GM12878 (cell line): ENCODE results near the gene LPCAT3. TPM values are rescaled to one million over a fixed set of nuclear protein-coding genes. Genes with fewer than 3 reads are reported as not detected.

Experiments used
- ATAC-seq: fragments of 200-7000 bp; cut with Tn5 transposase; 3 replicates; pipeline ENCODE4 v1.9.1; 2020; ENCODE audit warnings: mild to moderate bottlenecking, moderate library complexity
- BruUV-seq: library from RNA; stranded (reverse); fragments of 400-500 nt; replicated peaks from 2 replicates; lab custom pipeline; 2021; lab: Mats Ljungman, UMichigan
- CTCF ChIA-PET: fragments of 300-600 bp; sonication (Branson Sonifier 250); formaldehyde crosslinking; extraction: SDS; loops from one replicate; lab custom pipeline; 2021; ENCODE audit warnings: inconsistent platforms; lab: Yijun Ruan, JAX
- POLR2A ChIA-PET: fragments of 350-600 bp; formaldehyde crosslinking; extraction: SDS; loops from one replicate; lab custom pipeline; 2021; ENCODE audit warnings: inconsistent platforms; lab: Charles Lee
- RAD21 ChIA-PET: fragments of 300-600 bp; sonication (Branson Sonifier 250); formaldehyde crosslinking; loops from one replicate; lab custom pipeline; 2023; ENCODE audit warnings: antibody characterized with exemption; ENCODE audit not compliant: unreplicated experiment; lab: Charles Lee
- SMC1A ChIA-PET: fragments of 300-600 bp; sonication (Branson Sonifier 250); formaldehyde crosslinking; loops from one replicate; lab custom pipeline; 2023; ENCODE audit not compliant: unreplicated experiment, uncharacterized antibody; lab: Charles Lee
- DNase-seq: peaks from one replicate; pipeline ENCODE4 v3.0.0-alpha.2; 2011; ENCODE audit warnings: low read depth, low spot score
- FAIRE-seq: peaks from 3 replicates; lab custom pipeline; 2011; peaks lifted over from hg19 to GRCh38; lab: Jason Lieb, UNC
- H2AFZ ChIP-seq: 2 replicates; pipeline ENCODE4 v1.6.0; 2011; ENCODE audit warnings: low read depth, low read length, control low read depth; ENCODE audit not compliant: control insufficient read depth
- H3K27ac ChIP-seq: 2 replicates; pipeline ENCODE4 v1.5.1; 2011; ENCODE audit warnings: control low read depth; ENCODE audit not compliant: control insufficient read depth, insufficient read depth
- H3K27me3 ChIP-seq, 2 experiments: replicated peaks in 1 of 2; 2 replicates each; pipeline versions ENCODE4 v1.6.0 to v1.6.1; 2011; ENCODE audit warnings: low read length in 1 of 2; ENCODE audit not compliant: control insufficient read depth in 2 of 2, insufficient read depth in 2 of 2
- H3K36me3 ChIP-seq, 2 experiments: 2 replicates each; pipeline ENCODE4 v1.5.1; 2011; ENCODE audit warnings: low read length in 1 of 2; ENCODE audit not compliant: control insufficient read depth in 2 of 2, insufficient read depth in 2 of 2
- H3K4me1 ChIP-seq: 2 replicates; pipeline ENCODE4 v1.6.1; 2011; ENCODE audit warnings: mild to moderate bottlenecking, low read length, moderate library complexity, mixed read lengths; ENCODE audit not compliant: control insufficient read depth, insufficient read depth
- H3K4me2 ChIP-seq: 2 replicates; pipeline ENCODE4 v1.6.0; 2011; ENCODE audit warnings: control low read depth; ENCODE audit not compliant: control insufficient read depth, insufficient read depth
- H3K4me3 ChIP-seq: fragments of 200-600 bp; sonication (generic); 2 replicates; pipeline ENCODE4 v1.5.1; 2016
- H3K79me2 ChIP-seq: 2 replicates; pipeline ENCODE4 v1.6.0; 2011; ENCODE audit warnings: low read length; ENCODE audit not compliant: control insufficient read depth, insufficient read depth
- H3K9ac ChIP-seq: 2 replicates; pipeline ENCODE4 v1.8.0; 2011; ENCODE audit warnings: low read length, control low read depth, mixed read lengths; ENCODE audit not compliant: control insufficient read depth, insufficient read depth
- H3K9me3 ChIP-seq: replicated peaks from 3 replicates; pipeline ENCODE4 v1.5.1; 2011; ENCODE audit warnings: mild to moderate bottlenecking, low read length; ENCODE audit not compliant: control insufficient read depth, insufficient read depth
- H4K20me1 ChIP-seq: 2 replicates; pipeline ENCODE4 v1.6.0; 2011; ENCODE audit not compliant: control insufficient read depth, insufficient read depth
- CBX3 ChIP-seq: fragments of 200-600 bp; sonication (generic); IDR thresholded peaks from 2 replicates; pipeline ENCODE4 v1.6.1; 2016; ENCODE audit warnings: low read depth, borderline replicate concordance
- GATAD2B ChIP-seq: fragments of 450-650 bp; conservative IDR thresholded peaks from 2 replicates; pipeline ENCODE4 v1.6.1; 2017; ENCODE audit warnings: low read depth, mild to moderate bottlenecking, moderate library complexity
- IRF3 ChIP-seq: fragments of 450-650 bp; IDR thresholded peaks from 2 replicates; pipeline ENCODE4 v1.6.1; 2014; ENCODE audit warnings: mild to moderate bottlenecking
- KAT2A ChIP-seq: conservative IDR thresholded peaks from 2 replicates; pipeline ENCODE4 v1.6.1; 2011; ENCODE audit warnings: low read depth, low read length; ENCODE audit not compliant: control insufficient read depth
- NR2C1 ChIP-seq: fragments of 450-650 bp; IDR thresholded peaks from 2 replicates; pipeline ENCODE4 v1.6.1; 2017; ENCODE audit warnings: antibody characterized with exemption, mild to moderate bottlenecking, moderate library complexity
- NR2C2 ChIP-seq: IDR thresholded peaks from 2 replicates; pipeline ENCODE4 v1.6.1; 2011; ENCODE audit warnings: borderline replicate concordance, low read depth; ENCODE audit not compliant: control insufficient read depth, insufficient read length
- POLR2A ChIP-seq: IDR thresholded peaks from 2 replicates; pipeline ENCODE4 v1.6.1; 2011; ENCODE audit warnings: low read depth, mild to moderate bottlenecking, low read length
- RB1 ChIP-seq: fragments of 450-650 bp; formaldehyde crosslinking; IDR thresholded peaks from 2 replicates; pipeline ENCODE4 v1.6.1; 2017; ENCODE audit warnings: mild to moderate bottlenecking, borderline replicate concordance
- SPI1 ChIP-seq: IDR thresholded peaks from 2 replicates; pipeline ENCODE4 v1.6.1; 2011; ENCODE audit warnings: low read depth, mild to moderate bottlenecking, low read length, moderate library complexity, borderline replicate concordance; ENCODE audit not compliant: insufficient read depth
- SREBF1 ChIP-seq: IDR thresholded peaks from 2 replicates; pipeline ENCODE4 v1.6.1; 2012; ENCODE audit warnings: mild to moderate bottlenecking, low read length
- STAT3 ChIP-seq: IDR thresholded peaks from 2 replicates; pipeline ENCODE4 v1.6.1; 2011; ENCODE audit warnings: low read depth, low read length, improper control_type of control experiment
- USF2 ChIP-seq: IDR thresholded peaks from 2 replicates; pipeline ENCODE4 v1.6.1; 2011; ENCODE audit warnings: low read depth, low read length, improper control_type of control experiment, borderline replicate concordance
- YY1 ChIP-seq: IDR thresholded peaks from 2 replicates; pipeline ENCODE4 v1.6.1; 2011; ENCODE audit warnings: low read depth, mild to moderate bottlenecking, low read length
- ZBTB4 ChIP-seq: fragments of 450-650 bp; formaldehyde crosslinking; IDR thresholded peaks from 2 replicates; pipeline ENCODE4 v1.4.0; 2022; ENCODE audit warnings: mild to moderate bottlenecking, moderate library complexity
- WGBS: methylation state at CpG from one replicate; pipeline ENCODE4 v1.1.6; 2016; ENCODE audit warnings: low lambda C conversion rate; ENCODE audit not compliant: insufficient replicate concordance, insufficient coverage; ENCODE audit errors: missing lambda C conversion rate; 5-methylcytosine and 5-hydroxymethylcytosine counted together
- in situ Hi-C: fragments of 300-500 bp; cut with MboI; formaldehyde crosslinking; loops from 9 replicates; pipeline ENCODE4 v1.14.3; 2018; ENCODE audit warnings: mixed read lengths
- intact Hi-C: fragments of 100-400 bp; cut with micrococcal nuclease; formaldehyde crosslinking; loops from one replicate; pipeline ENCODE4 v1.14.2; 2022; ENCODE audit not compliant: unreplicated experiment
- polyA plus RNA-seq, 11 experiments: library from polyadenylated mRNA; depleted of rRNA in 4 of 11; unstranded in 6 of 11; stranded (reverse) in 5 of 11; fragments of >200 nt; fragmentation: Nextera tagmentation in 4 of 11; fragmentation: Illumina TruSeq in 1 of 11; extraction: Ambion mirVana in 4 of 11; extraction: Trizol in 1 of 11; gene quantifications; 1 replicate in 1 of 11; 2 replicates in 10 of 11; pipeline versions ENCODE4 v1.2.1 to v1.2.3, GENCODE V29; 2011 to 2016; ENCODE audit warnings: inconsistent platforms in 2 of 11, missing spikeins in 2 of 11, low read depth in 1 of 11
- total RNA-seq, 4 experiments: library from RNA; depleted of rRNA in 3 of 4; stranded (reverse); fragments of >200 nt in 3 of 4; fragmentation: Illumina TruSeq in 1 of 4; extraction: Trizol in 1 of 4; gene quantifications; 2 replicates each; pipeline versions ENCODE4 v1.2.1 to v1.2.3, GENCODE V29; 2013 to 2021
- TF ChIP-seq, protein P1 (sequence below): IDR thresholded peaks from 2 replicates; pipeline ENCODE4 v1.6.1; 2011; ENCODE audit warnings: low read depth, mild to moderate bottlenecking, low read length, moderate library complexity, borderline replicate concordance; ENCODE audit errors: extremely low read depth
- TF ChIP-seq, protein P2 (sequence below): fragments of 450-650 bp; IDR thresholded peaks from 2 replicates; pipeline ENCODE4 v1.6.1; 2017; ENCODE audit warnings: mild to moderate bottlenecking

LPCAT3 gene
- total and polyA plus RNA-seq, 10 of the 15 experiments (the other 5 are each of a cell fraction or from before 2014, with no cell fraction given) = 2.6 to 48.3 (median 23.0) TPM

- no peak for TF ChIP-seq STAT3
- no peak for TF ChIP-seq KAT2A
- TF ChIP-seq NR2C1 = no peak
- no peak for TF ChIP-seq USF2
- TF ChIP-seq, protein P1, sequence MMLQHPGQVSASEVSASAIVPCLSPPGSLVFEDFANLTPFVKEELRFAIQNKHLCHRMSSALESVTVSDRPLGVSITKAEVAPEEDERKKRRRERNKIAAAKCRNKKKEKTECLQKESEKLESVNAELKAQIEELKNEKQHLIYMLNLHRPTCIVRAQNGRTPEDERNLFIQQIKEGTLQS = no peak
- TF ChIP-seq SPI1 = no peak
- TF ChIP-seq POLR2A = no peak
- TF ChIP-seq, protein P2, sequence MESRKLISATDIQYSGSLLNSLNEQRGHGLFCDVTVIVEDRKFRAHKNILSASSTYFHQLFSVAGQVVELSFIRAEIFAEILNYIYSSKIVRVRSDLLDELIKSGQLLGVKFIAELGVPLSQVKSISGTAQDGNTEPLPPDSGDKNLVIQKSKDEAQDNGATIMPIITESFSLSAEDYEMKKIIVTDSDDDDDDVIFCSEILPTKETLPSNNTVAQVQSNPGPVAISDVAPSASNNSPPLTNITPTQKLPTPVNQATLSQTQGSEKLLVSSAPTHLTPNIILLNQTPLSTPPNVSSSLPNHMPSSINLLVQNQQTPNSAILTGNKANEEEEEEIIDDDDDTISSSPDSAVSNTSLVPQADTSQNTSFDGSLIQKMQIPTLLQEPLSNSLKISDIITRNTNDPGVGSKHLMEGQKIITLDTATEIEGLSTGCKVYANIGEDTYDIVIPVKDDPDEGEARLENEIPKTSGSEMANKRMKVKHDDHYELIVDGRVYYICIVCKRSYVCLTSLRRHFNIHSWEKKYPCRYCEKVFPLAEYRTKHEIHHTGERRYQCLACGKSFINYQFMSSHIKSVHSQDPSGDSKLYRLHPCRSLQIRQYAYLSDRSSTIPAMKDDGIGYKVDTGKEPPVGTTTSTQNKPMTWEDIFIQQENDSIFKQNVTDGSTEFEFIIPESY = no peak
- TF ChIP-seq CBX3 = no peak
- TF ChIP-seq YY1 = no peak
- no peak for TF ChIP-seq RB1
Measured at GRCh38 chr12:6979453-6979852, 38.8 kb downstream of the LPCAT3 start (continued).

GRCh38 chr12:6979021-6979420, 39.3 kb downstream of the LPCAT3 start:
- H3K9ac ChIP-seq = no peak overlapping the region

More at GRCh38 chr12:6979021-6979420, 39.3 kb downstream of the LPCAT3 start:
- TF ChIP-seq GATAD2B (no peak), NR2C2 (no peak), ZBTB4 (CRISPR knock-in tag) (no peak), IRF3 (no peak), SREBF1 (no peak)
- Histone ChIP-seq H3K4me3 (no peak overlapping the region), H3K79me2 (no peaks in the 10 kb centered on the region; the same call in 1 of the 2 replicates), H3K27ac (no peak overlapping the region), H3K36me3 (peaks cover 26 to 50% of the 10 kb centered on the region in 2 experiments), H2AFZ (no peak overlapping the region), H3K4me2 (no peak overlapping the region), H3K9me3 (no peaks in the 10 kb centered on the region), H3K27me3 (no peaks in the 10 kb centered on the region), H4K20me1 (no peaks in the 10 kb centered on the region; the same call in 1 of the 2 replicates), H3K4me1 (peaks cover 12% of the 10 kb centered on the region)
- intact Hi-C loops (no loop called here), in situ Hi-C loops (no loop called here)
- SMC1A ChIA-PET = no interaction called here
- no peak for FAIRE-seq
- BruUV-seq = no TSS peak
- RAD21 ChIA-PET = no interaction called here
- 81% methylated on average over 6 of the region's 6 CpGs for WGBS
- ATAC-seq = no peak
- POLR2A ChIA-PET = interaction anchor here (0.5 kb wide), 1 partner anchor 32 kb away, joined by 4 read pairs; no protein-coding TSS in a partner anchor
- DNase-seq = no peak
- CTCF ChIA-PET = no interaction called here
